Measurements from ENCODE around the gene SEPHS2.

DNA sequence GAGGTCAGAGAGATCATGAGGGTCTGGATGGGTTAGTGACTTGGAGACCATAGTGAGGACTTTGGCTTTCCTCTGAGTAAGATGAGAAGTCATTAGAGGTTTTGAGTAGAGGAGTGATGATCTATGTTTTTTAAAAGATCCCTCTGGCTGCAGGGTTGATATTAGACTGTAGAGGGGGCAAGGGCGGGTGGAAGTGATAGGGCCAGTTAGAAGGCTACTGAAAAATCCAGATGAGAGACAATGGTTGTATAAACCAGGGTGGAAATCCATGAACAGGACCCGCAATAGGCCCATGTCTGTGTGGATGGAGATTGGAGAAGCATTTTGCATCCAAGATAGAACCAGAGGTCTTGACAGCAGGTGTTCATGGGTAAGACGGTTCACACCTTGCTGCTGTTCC is 36.7 kb upstream of the SEPHS2 start:
- TF ChIP-seq, protein P1, sequence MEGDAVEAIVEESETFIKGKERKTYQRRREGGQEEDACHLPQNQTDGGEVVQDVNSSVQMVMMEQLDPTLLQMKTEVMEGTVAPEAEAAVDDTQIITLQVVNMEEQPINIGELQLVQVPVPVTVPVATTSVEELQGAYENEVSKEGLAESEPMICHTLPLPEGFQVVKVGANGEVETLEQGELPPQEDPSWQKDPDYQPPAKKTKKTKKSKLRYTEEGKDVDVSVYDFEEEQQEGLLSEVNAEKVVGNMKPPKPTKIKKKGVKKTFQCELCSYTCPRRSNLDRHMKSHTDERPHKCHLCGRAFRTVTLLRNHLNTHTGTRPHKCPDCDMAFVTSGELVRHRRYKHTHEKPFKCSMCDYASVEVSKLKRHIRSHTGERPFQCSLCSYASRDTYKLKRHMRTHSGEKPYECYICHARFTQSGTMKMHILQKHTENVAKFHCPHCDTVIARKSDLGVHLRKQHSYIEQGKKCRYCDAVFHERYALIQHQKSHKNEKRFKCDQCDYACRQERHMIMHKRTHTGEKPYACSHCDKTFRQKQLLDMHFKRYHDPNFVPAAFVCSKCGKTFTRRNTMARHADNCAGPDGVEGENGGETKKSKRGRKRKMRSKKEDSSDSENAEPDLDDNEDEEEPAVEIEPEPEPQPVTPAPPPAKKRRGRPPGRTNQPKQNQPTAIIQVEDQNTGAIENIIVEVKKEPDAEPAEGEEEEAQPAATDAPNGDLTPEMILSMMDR (IDR thresholded peaks at IDR 0.05) = no peak
- no peak for TF ChIP-seq POLR2A (IDR thresholded peaks at IDR 0.05)
